Activated CD8-positive, alpha-beta memory T cell treated with anti-CD3 and anti-CD28 coated beads, Interleukin-2, amount 50 U/mL, for 4 hours (primary cell): ENCODE data around the gene MRI1.

Experiments used
- DNase-seq: peaks from one replicate; pipeline ENCODE4 v3.0.0-alpha.2; 2020

MRI1 gene

DNA sequence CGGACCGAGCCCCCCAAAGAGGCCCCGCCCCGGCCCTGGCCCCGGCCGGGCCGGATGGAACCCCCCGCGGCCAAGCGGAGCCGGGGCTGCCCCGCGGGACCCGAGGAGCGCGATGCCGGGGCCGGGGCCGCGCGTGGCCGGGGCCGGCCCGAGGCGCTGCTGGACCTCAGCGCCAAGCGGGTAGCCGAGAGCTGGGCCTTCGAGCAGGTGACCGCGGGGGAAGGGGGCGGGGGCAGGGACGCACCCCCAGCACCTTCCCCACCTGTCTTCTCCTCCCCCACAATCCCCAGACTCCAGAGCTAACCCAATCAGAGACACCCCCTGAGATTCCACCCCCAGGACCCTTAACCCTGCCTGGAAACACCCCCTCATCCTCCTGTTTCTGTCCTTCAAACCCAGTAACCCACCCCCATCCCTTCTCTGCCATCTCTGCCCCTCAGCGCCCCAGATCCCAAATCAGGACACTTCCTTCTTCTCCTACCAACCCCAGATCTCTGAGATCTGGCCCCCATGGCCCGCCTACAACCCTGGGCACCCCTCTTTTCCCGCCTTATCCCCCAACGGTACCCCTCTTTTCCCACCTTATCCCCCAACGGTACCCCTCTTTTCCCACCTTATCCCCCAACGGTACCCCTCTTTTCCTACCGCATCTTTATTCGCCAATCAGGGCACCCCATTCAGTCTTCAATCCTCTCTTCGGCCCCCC is 31.4 kb downstream of the MRI1 start:
- DNase-seq: no peak

DNA sequence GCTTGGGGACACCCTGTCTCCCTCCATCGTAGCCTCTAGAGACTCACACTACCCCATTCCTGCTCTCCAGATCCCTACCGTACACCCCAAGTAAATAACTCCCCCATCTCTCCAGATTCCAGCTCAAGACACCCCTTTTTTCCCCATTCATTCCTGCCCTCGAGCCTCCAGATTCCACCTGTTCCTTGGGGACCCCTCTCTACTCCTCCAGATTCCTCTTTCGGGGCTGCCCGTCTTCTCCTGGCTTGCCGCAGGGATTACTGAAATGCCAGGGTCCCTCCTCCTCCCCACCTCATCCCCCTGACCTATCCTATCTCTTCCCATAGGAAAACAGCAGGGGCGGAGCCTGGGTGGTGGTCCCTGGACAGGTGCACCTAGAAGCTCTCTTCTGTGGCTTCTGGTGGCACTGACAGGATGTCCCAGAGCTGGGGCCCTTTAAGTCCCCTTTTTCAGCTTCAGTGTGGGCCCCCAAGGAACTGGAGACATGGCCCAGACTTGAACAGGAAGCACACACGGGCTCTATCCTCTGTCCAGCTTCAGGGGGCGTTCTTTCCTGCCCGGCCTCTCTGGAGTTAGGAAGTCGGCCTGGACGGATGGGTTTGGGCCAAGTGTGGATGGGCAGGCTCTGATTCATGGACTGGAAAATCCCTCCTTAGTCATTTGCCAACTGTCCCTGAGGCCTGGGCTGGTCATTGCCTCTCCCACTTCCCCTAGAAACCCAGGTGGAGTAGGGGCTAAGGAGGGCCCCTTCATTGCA is 32.2 kb downstream of the MRI1 start:
- no peak for DNase-seq

DNA sequence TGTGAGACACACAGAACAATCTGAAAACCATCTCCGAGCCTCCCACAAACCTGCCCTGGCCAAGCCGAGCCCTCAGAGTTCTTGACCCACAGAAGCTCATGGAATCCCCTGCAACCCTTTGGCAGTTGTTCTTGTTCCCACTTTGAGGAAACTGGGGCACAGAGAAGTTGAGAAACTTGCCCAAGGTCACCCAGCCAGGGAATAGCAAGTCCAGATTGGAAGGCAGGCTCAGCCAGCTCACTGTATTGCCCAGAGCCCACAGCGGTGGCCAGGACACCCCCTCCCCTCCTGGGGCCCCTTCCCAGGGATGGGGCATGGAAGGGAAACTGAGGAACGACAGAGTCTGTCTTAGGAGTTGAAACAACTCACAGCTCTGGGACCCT is 32.7 kb downstream of the MRI1 start:
- no peak for DNase-seq

DNA sequence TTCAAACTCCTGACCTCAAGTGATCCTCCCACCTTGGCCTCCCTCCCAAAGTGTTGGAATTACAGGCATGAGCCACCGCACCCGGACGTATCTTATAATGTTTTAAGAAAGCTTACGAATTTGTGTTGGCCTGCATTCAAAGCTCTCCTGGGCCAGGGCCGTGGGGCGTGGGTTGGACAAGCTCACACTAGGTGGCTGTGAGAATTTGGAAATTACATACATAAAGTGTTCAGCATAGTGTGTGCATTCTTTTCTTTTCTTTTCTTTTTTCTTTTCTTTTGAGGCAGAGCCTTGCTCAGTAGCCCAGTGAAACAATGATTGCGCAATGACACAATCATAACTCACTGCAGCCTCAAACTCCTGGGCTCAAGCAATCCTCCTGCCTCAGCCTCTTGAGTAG is 33.5 kb downstream of the MRI1 start:
- no peak for DNase-seq

DNA sequence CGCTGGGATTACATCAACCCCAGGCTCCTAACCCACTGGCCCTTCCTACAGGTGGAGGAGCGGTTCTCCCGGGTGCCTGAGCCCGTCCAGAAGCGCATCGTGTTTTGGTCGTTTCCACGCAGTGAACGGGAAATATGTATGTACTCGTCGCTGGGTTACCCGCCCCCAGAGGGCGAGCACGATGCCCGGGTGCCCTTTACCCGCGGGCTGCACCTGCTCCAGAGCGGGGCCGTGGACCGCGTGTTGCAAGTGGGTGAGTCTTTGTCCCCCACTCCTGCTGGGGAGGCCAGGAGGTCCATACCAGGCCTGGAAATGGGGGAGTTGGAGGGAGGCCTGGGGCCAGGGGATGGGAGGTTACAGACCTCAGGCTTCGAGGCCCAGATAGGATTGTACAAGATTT is 35.3 kb downstream of the MRI1 start:
- DNase-seq: no peak

DNA sequence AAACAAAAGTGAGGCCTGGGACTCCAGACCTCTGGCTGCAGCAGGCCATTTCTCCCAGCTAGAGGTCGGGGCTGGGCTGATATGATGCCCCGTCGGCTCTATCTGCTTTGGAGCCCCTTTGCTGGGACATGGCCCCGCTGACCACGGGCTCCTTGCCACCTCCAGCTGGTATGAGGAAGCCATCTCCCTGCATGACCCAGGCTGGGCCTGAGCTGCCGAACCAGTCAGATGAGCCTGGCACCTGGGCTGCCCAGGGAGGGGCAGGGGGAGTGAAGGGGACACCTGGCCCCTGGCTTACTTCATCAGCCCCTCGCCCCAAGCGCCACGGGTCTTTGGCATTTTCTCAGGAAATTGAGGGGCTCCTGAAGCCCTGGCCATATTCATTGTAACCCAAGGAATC is 38.7 kb downstream of the MRI1 start:
- no peak for DNase-seq

DNA sequence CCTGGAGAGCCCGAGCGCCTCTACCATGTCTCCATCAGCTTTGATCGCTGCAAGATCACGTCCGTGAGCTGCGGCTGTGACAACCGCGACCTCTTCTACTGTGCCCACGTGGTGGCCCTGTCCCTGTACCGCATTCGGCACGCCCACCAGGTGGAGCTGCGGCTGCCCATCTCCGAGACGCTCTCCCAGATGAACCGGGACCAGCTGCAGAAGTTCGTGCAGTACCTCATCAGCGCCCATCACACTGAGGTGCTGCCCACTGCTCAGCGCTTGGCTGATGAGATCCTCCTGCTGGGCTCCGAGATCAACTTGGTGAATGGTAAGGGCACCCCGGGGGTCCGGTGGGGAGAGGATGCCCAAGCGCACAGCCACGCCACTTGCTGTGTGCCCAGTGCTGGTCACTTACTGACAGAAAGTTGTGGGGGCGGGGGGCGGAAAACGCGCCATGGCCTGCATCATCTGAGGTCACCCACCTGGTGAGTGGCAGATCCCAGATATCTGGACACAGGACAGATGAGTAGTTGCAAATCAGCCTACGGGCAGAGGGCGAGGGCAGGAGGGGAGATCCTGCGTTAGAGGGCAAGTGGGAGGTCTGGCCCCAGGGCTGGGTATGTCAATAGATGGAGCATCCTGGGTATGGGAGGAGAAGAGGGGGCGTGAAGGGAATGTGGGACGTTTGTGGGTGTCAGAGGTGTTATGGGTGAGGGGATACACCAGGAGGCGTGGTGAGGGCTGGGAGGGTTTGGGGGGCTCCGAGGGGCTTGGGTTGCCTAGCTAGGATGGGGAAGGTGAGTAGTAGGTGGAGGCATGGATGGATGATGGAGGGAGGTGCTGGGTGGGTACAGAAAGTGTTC is 40.7 kb downstream of the MRI1 start:
- peak; percentile 33 for DNase-seq

DNA sequence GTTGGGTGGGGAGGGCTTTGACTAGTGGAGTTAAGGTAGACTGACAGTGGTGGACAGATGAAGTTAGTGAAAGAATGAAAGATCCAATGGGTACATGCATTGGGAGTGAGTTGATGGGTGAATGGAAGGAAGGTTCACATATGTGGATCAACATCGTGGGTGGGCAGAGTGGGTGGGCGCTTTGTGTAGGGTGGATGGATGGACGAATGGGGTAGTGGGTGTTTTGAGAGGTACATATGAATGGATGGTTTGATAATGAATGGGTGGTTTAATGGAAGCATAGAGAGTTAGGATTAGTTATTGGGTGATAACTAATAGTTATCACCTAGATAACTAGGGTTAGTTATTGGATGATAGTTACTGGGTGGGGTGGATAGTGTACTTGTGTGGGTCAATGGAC is 42.4 kb downstream of the MRI1 start:
- no peak for DNase-seq

DNA sequence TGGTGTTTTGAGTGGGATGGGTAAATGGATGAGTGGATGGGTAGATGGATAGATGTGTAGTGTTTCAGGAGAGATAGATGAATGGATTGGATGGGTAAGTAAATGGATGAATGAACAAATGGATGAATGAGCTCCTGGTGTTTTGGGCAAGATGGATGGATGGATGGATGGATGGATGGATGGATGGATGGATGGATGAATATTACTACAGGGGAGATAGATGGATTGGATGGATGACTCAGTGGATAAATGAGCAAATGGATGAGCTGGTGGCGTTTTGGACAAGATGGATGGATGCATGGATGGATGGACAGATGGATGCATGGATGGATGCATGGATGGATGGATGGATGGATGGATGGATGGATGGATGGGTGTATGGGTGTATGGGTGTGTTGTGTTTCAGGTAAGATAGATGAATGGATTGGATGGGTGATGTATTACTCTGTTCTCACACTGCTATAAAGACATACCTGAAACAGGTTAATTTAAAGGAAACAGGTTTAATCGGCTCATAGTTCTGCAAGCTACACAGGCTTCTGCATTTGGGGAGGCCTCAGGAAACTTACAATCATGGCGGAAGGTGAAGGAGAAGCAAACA is 43.2 kb downstream of the MRI1 start:
- DNase-seq: no peak

DNA sequence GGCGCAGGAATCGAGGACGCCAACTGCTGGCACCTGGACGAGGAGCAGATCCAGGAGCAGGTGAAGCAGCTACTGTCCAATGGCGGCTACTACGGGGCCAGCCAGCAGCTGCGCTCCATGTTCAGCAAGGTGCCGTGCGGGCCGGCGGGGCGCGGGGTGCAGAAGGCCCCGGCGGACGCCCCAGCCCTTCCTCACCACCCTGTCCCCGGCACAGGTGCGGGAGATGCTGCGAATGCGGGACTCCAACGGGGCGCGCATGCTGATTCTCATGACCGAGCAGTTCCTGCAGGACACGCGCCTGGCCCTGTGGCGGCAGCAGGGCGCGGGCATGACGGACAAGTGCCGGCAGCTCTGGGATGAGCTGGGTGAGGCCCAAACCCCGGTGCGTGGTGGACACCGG is 44.5 kb downstream of the MRI1 start:
- DNase-seq: no peak

DNA sequence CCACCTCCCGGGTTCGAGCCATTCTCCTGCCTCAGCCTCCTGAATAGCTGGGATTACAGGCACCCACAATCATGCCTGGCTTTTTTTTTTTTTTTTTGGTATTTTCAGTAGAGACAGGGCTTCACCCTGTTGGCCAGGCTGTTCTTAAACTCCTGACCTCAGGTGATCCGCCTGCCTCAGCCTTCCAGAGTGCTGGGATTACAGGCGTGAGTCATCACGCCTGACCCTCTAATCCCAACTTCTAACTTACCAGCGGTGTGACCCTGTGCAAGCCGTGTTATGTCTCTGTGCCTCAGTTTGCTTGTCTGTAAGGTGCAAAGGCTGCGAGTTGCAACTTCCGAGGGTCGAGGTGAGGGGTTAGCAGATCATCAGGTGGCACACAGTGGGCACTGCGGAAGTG is 48.2 kb downstream of the MRI1 start:
- DNase-seq: no peak

DNA sequence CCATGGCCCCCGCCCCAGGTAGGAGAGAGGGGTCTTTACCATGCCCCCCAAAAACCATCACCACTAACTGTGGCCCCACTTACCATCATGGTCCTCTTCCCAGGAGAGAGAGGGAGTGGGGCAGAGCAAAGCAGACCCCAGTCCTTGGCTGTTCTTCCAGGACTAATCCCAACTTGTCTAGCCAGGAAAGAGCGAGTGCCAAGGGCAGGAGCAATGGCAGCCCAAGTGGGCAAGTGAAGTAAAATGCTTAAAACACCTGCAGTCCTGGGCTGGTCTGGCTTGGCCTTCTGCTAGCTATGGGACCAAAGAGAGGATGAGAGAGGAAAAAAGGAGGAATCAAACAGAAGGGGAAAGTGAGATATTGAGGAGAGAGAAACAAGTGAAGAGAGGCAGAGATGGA is 48.8 kb downstream of the MRI1 start:
- DNase-seq: no peak

DNA sequence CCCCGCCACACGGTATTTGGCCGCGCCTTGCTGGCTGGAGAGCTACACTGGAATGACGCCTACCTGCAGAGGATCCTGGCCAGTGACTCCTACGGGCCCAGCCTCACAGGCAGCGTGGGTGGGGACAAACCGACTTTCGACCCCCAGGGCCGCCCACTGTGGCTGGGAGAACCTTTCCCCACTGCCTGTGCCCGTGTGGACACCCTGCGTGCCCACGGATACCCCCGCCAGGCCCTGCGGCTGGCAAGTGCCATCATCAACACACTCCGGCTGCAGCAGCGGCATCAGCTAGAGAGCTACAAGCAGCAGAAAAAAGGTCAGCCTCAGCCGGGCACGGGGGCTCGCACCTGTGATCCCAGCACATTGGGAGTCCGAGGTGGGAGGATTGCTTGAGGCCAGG is 50.2 kb downstream of the MRI1 start:
- no peak for DNase-seq

DNA sequence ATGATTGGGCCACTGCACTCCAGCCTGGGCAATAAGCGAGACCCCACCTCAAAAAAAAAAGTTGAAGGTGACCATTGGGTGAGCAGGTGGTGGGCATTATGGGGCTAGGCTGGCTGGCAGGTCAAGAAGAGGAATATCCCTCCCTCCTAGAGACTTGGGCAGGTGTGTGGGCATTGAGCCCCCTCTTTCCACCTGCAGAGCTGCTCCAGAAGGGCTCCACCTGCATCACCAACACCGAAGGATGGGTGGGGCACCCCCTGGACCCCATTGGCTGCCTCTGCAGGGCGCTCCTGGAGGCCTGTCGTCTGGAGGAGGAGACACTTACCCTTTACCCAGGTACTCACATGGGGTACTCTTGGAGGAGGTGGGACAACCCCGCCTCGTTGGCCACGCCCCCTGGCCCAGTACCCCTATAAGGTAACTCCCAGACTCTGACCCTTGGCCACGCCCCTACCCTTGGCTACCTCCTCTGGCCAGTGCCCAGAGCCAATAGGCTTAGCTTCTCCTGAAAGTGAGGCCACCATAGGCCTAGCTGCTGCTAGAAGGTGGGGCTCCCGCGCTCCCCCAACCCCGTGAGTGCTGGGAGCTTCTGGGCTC is 52.8 kb downstream of the MRI1 start:
- no peak for DNase-seq

DNA sequence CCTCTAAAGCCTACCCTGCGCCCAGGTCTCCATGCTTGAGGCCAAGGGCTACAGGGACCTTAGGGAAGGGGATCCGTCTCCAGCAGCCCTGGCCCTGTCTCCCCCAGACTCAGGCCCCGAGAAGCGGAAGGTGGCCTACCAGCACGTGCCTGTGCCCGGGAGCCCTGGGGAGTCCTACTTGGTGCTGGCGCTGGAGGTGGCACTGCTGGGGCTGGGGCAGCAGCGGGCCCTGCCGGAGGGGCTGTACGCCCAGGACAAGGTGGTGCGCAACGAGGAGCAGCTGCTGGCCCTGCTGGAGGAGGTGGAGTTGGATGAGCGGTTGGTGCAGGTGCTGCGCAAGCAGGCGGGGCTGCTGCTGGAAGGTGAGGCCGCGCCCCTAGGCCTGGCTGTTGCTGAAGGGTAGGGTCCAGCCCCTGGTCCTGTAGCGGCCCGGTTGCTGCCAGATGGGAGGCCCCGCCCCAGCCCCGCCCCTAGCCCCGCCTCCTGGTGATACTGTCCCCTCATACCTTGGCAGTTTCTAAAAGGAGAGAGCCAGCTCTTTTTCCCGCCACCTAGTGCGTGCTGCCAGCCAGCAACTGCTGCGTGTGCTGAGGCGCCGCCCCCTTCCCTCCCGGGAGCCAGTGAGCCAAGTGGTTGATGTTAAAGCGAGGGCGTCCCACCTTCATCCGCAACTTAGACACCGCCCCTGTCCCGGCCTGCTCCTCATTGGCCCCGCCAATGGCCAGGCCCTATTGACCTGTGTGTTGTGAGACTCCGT is 53.5 kb downstream of the MRI1 start:
- DNase-seq: peak; percentile 48

DNA sequence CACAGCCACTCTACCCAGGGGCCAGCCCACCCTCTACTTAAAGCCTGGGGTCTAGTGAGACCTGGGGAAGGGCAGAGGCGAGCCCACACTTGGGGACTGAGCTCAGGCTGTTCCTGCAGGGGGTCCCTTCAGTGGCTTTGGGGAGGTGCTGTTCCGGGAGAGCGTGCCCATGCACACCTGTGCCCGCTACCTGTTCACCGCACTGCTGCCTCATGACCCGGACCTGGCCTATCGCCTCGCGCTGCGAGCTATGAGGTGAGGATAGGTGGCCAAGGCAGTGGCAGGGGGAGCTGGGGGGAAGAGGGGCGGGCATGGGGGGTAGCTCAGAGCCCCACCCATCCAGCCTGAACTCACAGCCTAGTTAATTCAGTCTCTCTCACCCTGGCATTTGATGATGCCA is 54.9 kb downstream of the MRI1 start:
- no peak for DNase-seq

DNA sequence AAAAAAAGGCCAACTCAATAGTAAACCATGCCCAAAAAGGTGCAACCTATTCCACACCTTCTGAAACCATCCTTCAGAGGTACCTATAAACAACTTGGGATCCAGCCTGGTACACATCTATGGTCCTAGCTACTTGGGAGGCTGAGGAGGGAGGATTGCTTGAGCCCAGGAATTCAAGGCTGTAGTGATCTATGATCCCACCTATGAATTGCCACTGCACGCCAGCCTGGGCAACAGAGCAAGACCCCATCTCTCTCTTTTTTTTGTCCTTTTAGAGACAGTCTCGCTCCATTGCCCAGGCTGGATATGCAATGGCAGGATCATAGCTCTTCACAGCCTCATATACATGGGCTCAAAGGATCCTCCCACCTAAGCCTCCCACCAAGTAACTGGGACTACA is 57.0 kb downstream of the MRI1 start:
- no peak for DNase-seq

DNA sequence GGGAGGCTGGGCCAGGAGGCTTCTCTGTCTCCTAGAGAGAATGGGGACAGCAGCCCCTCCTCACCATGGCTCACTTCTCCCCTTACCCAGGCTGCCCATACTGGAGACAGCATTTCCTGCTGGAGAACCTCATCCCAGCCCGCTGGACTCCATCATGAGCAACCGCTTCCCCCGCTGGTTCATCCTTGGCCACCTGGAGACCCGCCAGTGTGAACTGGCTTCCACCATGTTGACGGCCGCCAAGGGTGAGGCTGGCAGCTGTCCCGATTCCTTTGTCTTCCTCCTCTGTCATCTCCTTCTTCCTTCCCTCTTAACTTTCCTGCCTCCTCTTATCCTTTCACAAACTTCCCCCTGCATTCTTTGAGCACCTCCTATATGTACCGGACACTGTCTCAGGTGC is 58.9 kb downstream of the MRI1 start:
- no peak for DNase-seq
